ENCODE measurements around the gene ADAMTSL2.

ADAMTSL2 gene

DNA sequence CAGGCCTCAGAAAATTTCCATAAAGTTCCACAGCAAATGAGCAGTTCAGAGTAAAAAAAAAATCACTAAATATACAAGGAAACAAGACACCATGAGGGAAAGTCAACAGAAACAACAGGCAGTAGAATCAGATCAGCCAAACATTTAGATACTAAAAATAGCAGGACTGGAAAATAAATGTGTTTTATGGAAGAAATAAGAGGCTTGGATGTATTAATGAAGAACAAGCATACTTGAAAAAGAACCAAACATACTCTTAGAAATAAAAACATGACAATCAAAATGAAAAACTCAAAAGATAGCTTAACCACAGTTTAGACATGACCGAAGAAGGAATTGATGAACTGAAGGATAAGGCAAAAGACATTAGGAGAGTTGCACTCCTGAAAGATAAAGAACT is 32.4 kb upstream of the ADAMTSL2 start:
- no peak for DNase-seq

DNA sequence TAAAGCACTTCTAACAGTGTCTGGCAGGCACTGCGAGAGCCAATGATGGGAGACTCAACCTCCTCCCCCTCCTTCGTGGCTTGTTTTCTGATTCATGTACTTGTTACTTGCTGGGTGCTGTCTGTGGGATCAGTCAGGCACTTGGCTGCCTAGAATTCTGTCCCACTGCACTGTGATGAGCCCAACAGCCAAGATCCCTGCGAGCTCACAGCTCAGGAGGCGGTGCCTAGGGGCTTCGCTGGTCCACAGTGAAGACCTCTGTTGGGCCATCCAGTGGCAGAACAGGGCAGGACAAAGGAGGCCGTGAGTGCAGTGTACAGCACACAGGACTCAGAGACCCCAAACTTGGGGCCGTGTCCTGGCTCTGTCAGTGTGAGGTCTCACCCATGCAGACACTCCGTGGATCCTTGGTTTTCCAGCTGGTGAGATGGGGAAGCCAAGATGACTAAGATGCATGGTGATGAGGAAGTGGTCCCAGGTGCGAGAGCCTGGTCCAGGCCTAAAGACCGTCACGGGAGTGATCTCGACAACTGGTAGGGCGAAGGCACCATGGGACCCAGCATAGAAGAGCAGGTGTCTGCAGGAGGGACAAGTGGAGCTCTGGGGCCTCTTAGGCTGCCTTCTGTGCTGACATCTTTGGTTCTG is 29.2 kb upstream of the ADAMTSL2 start:
- DNase-seq, result no peak

DNA sequence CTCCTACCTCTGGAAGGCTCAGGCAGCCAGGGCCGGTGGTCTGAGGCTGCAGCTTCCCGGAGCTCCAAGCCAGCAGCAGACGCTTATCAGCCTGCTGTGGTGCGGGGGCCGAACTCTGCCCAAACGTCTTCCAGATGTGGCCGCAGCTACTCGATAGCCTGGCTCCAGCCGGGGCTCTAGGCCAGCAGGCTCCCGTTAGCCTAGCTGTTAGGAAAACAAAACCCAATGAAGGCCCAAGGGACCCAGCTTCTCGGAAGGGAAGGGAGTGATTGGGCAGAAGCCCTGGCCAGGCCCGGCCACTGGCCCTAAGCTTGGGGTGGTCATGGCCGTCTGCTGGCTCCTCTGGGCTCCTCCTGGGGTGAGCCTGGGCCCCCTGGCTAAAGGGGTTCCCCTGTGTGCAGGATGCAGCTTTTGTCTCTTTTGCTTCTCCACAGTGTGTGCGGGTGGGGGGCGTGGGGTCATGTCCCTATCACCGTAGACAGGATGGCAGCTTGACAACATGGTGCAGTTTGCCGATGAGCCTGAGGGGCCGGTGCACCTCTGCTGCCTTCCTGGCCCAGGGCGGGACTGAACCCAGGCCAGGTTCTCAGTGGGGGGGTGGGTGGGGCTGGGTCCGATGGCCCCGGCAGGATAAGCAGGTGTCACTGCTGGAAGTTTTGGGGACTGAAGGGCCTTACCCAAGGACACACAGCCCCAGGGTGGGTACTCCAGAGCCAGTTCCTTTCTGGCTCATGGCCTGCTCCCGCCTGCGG is 28.4 kb upstream of the ADAMTSL2 start:
- peak; percentile 29 for DNase-seq

DNA sequence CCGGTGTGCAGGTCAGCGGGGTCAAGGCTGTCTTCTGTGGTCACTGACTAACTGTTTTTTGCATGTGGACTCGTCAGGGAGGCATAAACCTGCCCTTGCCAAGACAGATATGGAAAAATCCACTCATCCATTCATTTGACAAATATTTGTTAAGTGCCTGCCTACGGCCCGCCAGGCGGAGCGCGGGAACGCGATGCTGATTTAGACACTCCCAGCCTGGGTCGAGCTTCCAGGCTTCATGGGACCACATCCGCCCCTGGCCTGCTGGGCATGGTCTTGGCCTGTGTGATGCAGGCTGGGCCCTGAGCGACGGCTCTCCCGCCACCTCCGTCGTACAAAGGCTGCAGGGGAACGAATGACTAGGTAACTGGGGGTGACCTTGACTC is 27.9 kb upstream of the ADAMTSL2 start:
- peak; percentile 61 for DNase-seq

DNA sequence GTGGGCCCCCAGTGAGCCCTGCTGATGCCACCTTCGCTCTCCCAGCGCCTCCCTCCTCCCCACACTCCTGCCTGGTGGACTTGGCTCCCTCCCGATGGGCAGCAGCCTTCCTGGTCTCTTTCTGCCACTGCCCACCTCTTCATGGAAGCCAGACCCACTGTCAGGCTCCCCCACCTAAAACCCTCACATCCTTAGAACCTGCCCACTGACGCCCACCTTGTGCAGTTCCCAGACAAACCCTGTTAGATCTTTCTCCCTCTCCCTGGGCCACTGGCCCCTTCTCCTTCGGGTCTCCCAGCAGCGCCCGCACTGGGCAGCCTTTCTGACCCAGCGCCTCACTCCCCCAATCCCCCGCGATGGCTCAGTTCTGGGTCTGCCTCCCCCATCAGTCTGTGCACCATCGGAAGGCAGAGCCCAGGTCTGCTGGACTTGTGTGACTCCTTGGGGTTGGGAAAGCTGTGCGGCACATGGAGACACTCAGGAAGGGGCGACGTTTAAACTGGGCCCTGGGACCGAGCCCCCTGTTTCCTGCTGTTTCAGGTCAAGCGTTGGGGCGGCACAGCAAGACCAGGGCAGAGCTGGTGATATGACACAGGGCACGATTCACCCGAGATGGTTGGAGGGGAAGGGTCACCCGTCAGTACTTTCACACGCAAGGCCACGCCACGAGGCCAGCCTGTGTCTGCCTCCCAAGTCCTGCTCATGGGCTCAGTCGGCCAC is 27.1 kb upstream of the ADAMTSL2 start:
- no peak for DNase-seq

DNA sequence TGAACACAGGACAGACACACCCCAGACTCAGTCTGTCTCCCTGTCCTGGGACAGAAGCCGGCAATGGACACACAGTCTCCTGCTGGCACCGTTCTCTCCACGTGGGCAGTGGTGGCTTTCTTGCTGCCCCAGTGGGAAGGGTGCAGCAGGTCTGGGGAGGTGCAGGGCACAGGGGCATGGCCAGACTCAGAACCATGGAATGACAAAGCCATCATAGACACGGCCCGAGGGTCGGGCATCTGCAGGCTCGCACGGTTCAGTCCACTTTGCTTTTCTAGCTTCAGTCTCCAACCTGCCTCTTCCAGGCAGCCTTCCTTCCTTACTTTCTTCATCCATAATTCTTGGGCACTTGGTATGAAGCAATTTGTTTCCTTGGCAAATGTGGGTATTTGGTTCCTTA is 26.5 kb upstream of the ADAMTSL2 start:
- no peak for DNase-seq

DNA sequence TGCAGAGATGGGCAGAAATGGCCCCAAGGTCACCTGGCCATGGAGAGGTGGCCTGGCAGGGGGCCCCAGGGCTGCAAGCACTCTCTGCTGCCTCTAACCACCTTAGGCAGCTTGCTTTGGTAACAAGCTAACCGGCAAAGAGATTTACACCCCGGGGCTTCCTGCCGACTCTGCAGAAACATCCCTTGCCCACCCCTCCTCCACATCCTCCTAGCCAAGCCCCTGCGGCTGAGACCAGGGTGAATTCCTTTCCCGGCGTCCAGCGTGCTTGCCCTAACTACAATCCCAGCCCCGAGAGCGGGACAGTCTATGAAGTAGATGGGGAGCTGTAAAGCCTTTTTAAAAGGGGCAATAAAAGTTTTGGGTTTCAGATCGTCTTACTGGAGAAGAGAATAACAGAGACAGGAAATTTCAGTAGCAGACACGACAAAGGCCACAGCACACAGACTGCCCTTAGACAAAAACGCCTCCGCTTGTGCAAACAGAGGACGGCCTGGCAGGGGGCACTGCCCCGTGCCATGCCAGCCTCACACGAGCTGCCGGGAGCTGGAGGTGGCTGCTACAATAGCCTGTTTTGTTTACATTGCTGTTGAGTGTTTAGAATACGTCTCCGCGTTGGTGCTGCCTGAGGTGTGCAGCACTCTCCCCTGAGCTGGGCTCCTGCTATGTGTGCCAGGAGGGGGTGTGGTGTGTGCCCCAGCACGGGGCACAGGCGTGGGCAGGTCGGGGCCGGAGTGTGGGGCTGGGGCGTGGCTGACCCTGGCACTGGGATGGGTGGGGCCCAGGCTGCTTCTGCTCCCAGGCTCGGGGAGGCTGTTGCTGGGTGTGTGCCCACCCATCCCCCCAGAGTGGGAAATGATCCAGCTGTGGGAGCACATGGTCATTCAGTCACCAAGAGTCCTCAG is 25.1 kb upstream of the ADAMTSL2 start:
- peak; percentile 15 for DNase-seq

DNA sequence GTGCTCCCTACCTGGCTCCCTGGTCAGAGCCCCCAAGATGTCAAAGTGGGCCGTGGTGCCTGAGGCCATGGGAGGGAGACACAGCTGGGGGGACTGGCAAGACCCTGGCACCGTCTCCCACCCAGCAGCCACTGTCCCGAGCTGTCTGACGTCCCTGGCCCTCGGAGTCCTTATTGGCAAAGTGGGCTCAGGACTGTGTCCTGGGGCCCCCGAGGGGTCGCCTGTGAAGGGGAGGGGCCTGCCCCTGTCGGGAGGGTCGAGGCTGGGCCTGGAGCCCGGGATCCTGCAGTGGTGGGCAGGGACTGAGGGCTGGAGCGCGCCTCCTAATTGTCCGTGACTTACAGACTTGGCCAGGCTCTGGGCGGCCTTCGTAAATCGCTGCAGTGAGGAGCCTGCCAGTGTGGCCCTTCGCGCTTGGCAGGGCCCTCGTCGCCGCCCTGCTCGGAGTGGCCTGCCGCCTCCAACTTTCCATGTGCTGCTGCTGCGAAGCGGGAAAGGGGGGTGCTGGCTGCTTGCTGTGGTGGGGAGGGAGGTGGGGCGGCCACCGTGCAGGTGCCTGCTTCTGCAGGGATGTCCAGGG is 23.5 kb upstream of the ADAMTSL2 start:
- DNase-seq, result no peak

DNA sequence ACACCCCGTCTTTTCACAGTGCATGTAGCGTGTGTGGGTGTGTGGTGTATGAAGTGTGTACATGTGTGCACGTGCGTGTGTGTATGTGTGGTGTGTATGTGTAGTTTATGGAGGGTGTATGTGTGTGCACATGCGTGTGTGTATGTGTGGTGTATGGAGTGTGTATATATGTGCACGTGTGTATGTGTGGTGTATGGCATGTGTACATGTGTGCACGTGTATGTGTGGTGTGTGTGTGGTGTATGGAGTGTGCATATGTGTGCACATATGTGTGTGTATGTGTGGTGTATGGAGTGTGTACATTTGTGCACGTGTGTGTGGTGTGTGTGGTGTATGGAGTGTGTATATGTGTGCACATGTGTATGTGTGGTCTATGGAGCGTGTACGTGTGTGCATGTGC is 22.9 kb upstream of the ADAMTSL2 start:
- no peak for DNase-seq

DNA sequence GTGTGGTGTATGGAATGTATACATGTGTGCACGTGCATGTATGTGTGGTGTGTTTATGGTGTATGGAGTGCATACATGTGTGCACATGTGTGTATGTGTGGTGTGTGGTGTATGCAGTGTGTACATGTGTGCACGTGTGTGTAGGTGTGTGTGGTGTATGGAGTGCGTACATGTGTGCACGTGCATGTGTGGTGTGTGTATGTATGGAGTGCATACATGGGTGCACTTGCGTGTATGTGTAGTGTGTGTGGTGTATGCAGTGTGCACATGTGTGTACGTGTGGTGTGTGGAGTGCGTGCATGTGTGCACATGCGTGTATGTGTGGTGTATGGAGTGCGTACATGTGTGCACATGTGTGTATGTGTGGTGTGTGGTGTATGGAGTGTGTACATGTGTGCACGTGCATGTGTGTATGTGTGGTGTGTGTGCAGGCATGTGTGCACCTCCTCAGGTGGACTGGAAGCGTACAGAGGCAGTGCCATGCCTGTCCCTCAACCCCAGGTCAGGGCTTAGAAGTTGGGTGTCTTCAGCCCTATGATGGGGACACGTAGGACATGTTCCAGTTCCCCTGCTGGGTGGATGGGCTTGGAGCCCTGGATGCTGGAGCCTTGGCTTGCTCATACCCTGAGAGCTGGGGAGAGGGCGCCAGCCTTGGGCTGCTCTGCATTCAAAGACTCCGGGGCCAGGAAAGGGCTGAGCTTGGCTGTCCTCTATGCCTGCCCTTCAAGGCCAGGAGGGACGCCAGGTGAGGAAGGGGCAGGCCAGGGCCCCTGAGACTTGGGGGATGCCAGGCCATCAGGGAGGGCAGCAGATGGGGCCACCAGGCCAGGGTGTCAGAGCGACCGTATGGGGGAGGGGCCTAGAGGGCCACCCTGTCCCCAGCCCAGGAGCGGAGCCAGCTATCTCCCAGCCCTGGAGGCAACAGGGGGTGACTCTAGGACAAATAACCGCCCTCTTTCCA is 22.0 kb upstream of the ADAMTSL2 start:
- no peak for DNase-seq

DNA sequence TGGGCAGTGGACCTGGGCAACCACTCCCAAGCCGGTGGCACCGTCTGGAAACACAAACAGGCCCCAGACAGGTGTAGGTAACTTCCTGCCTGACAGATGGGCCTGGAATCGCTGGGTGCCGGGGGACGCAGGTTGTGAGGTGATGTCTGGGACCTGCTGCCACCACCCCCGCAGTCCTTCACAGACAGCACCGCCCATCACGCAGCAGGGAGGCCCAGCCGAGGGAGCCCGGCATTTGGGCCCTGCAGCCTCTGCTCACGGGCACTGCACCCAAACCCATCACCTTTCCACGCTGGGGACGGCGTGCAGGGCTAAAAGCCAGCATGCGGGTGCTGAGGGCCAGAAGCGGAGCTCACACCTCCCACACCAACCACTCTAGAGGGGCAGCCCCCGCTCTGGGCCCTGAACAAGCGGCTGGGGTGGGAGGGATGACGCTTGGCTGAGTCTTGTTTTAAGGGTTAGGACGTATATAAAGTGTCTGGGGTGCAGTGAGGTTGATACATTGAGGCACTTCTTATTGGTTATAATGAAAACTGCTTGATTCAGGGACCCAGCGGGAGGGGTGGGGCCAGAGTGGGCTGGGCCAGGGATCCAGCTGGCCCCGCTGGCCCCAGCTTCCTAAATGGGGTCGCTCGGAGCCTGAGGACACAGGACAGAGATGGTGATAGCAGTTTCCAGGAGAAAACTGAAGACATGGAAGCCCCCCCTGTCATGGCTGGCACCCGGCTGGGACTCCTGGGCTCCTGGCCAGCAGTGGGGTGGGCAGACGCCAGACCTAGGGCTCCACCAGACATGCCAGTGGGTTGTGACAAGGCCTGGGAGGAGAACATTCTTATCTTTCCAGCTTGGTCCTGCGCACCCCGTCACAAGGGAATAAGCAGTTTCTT is 21.0 kb upstream of the ADAMTSL2 start:
- no peak for DNase-seq

DNA sequence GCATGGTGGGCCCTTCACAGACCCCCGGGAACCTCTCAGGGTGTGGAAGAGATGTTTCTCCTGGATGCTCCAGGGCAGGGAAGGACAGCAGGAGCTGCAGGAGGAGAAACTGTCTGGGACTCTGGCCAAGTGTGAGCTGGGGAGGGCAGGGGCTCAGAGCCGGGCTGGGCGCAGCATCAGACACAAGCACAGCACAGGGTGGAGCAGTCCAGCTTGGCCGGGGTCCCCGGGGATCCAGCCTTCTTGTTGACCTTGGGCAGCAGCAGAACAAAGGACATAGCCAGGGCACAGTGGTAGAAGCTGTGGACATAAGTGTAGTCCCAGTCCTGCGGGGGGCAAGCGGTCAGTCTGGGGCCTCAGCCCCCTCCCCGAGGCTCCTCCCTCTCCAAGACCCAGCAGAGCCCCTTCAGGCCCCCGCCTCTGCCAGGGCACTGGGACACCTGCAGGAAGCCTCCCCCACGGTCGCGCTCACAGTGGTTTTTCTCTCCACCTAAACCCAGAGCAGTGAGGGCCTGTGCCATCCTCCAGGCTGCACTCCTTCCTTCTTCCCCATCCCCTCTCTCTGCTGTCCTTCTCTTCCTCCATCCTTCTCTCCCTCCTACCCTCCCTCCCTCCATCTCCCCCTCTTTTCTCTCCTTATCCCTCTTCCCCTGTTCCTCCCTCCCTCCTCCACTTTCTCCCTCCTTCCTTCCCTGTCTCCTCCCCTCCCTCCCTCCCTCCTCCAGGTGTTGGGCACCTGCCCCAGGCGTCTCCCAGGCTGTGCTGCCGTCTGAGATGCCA is 19.9 kb upstream of the ADAMTSL2 start:
- DNase-seq, result no peak

DNA sequence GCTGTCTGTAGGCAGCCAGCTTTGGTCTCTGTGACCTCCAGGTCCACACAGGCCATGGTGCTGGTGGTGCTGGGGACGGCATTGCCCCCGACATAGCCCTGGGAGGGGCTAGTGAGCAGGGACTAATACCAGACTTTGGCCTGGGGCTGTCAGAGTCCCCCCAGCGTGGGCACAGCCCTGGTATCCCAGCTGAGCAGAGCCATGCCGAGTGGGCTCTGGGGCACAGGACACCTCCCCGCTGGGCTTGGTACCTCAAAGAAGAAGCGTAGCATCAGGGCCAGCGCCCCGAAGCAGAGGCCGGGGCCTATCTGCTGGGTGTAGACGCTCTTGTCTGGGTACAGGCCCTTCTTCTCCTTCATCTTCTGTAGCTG is 19.3 kb upstream of the ADAMTSL2 start:
- DNase-seq, result no peak

DNA sequence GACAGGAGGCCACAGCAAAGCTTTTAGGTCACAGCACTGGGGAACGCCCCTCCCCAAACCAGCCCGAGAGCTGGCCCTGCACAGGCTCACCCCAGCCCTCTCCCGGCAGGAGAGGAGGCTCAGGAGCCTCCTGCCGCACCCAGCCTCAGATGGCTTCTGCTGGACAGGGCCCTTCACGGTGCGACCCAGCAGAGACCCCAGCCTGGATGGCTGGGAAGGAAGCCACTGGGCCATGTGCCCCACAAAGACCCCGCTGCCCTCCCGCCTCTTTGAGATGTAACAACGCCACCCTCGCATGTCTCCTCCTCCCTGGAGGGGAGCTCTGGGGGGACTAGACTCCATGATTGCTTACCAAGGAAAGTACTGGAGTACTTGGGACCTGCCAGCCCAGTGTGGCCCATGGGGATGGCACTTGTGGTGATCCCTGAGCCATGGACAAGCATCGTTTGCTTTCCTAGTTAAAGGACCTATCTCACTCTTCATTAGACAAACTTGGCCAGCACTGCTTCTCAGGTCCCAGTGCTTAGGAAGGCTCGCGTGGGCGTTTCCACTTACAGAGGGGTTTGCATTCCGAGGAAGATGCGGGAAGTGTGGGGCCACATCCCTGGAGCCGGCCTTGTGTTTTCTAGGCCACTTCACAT is 18.8 kb upstream of the ADAMTSL2 start:
- no peak for DNase-seq

DNA sequence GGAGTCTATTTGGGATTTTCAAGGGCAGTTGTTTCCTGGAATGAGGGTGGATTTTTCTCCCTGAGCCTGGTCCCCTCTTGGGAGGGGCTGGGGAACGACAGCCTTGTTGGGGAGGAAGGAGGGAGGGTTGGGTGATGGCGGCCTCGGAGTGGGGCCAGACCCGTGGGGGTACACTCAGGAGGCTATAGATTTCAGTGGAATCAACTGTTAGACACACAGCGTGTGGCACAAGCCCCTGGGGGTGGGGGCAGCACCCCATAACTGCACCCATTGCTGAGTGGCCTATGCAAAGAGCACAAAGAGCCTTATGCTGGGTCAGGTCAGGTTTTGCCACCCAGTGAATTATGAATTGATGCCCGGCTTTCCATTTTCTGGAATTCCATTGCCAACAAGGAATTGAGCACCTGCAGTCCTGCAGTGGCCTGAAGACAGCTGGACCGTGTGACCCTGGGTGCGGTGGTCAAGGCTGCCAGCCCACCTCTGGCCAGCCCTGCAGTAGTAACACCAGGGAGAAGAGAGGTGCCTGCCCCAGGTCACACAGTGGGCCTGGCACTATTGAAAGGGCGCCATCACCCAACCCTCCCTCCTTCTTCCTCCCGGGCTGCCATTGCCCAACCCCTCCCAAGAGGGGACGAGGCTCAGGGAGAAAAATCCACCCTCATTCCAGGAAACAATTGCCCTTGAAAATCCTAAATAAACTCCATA is 18.1 kb upstream of the ADAMTSL2 start:
- DNase-seq, result no peak

DNA sequence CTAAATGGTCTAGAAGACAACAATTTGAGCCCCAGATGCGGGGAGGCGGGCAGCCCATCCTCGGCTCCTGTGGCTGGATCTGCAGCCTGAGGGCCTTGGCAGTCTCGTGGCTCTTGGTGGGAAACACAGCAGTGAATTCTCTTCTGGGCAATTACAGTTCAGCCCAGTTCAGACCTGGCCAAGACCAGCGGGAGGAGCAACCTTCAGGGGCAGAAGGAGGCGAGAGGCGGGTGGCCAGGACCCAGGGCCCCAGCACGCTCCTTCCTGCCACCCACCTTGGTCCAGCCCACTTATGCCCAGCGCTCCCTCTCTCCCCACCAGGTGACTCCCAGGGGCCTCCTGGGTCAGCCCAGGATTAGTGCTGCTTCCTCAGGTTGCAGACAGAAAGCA is 17.5 kb upstream of the ADAMTSL2 start:
- no peak for DNase-seq

DNA sequence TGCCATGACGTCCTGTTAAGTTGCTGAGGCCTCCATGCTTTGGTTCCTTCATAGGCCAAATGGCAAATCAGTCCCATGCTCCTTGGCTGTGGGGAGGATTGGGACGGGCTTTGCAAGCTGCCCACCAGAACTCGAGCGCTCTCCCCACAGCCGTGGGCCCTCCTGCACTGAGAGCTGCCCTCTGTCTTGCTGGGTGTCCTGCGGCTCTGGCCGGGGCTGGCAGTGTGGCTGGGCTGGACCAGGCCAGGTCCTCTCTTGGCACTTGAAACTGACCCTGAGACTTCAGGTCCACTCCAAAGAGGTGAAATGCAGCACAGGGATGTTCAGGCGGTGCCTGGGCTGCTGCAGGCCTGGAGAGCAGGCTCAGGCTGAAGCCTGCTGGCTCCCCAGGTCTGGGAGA is 16.8 kb upstream of the ADAMTSL2 start:
- DNase-seq, result no peak

DNA sequence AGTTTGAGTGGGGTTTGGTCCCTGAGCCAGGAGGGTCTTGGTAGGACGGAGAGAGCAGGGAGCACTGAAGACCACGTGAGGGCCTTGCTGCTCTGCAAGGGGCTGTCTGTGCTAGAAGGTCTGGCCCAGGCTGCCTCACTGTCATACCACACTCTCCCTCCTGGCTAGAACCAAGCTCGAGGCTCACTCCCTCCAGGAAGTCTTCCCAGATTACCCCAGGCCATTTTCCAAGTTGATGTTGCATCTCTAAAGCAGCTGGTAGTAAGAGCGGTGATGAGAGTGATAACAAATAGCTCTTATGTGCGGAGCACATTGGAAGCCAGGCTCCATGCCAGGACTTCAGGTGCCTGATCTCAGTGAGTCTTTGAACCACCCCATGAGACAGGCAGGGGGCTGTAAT is 16.3 kb upstream of the ADAMTSL2 start:
- DNase-seq, result no peak
